Measurements from ENCODE around the gene SDHB. TPM values are rescaled to one million over a fixed set of nuclear protein-coding genes. Genes with fewer than 3 reads are reported as not detected.

Gene SDHB
- total RNA-seq, 2 experiments from 2014 or later: 105 to 106 TPM

DNA sequence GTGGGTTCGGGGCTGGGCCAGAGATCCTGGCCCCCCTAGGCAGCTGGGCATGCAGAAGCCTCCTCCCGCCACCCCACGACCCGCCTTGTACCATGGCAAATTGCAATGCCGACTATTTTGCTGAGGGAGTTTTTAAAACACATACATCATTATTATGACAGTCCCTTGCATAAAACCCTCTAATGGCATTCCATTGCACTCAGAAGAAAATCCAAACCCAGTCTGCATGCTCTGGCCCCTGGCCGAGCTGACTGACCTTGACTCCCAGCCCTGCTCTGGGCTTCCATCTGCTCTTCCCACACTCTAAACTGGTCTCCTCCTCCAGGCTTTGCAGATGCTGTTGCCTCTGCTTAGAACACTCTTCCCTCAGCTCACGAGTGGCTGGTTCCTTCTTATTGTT is 37.4 kb upstream of the SDHB start:
- BruUV-seq (replicated peaks): no TSS peak
- no peaks in the 10 kb centered on the region for H3K9me2 ChIP-seq (ENCODE audit: insufficient read depth, low read length)
- H3K4me1 ChIP-seq (ENCODE audit: insufficient read depth, low read length, poor library complexity, severe bottlenecking): no peaks in the 10 kb centered on the region
- no peaks in the 10 kb centered on the region for H4K20me1 ChIP-seq (ENCODE audit: insufficient read depth, low read length)
- H3K27ac ChIP-seq (ENCODE audit: low read depth, low read length, poor library complexity, severe bottlenecking): no peak overlapping the region
- TF ChIP-seq, protein P1, sequence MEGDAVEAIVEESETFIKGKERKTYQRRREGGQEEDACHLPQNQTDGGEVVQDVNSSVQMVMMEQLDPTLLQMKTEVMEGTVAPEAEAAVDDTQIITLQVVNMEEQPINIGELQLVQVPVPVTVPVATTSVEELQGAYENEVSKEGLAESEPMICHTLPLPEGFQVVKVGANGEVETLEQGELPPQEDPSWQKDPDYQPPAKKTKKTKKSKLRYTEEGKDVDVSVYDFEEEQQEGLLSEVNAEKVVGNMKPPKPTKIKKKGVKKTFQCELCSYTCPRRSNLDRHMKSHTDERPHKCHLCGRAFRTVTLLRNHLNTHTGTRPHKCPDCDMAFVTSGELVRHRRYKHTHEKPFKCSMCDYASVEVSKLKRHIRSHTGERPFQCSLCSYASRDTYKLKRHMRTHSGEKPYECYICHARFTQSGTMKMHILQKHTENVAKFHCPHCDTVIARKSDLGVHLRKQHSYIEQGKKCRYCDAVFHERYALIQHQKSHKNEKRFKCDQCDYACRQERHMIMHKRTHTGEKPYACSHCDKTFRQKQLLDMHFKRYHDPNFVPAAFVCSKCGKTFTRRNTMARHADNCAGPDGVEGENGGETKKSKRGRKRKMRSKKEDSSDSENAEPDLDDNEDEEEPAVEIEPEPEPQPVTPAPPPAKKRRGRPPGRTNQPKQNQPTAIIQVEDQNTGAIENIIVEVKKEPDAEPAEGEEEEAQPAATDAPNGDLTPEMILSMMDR (conservative IDR thresholded peaks at IDR 0.05; ENCODE audit: low read length): no peak
- TF ChIP-seq EZH2phosphoT487 (IDR thresholded peaks at IDR 0.05; ENCODE audit: borderline replicate concordance, low read depth, low read length): no peak
- H3K36me3 ChIP-seq (ENCODE audit: insufficient read depth, low read length): no peaks in the 10 kb centered on the region
- no peaks in the 10 kb centered on the region for H3K9me3 ChIP-seq (ENCODE audit: low read length)
- no peak for DNase-seq (ENCODE audit: low spot score)
- ChIA-PET POLR2A (no interaction called here), CTCF (ENCODE audit: unreplicated experiment) (no interaction called here)
- no peaks in the 10 kb centered on the region for H3K79me2 ChIP-seq (ENCODE audit: insufficient read depth, low read depth, low read length)
- no peak overlapping the region for H3K4me3 ChIP-seq (ENCODE audit: low read depth, low read length, poor library complexity, severe bottlenecking)
- no peak overlapping the region for H2AFZ ChIP-seq (ENCODE audit: low read length)
- H3K4me2 ChIP-seq (ENCODE audit: low read length): no peak overlapping the region
- intact Hi-C loops (cut with micrococcal nuclease; ENCODE audit: unreplicated experiment): no loop called here

DNA sequence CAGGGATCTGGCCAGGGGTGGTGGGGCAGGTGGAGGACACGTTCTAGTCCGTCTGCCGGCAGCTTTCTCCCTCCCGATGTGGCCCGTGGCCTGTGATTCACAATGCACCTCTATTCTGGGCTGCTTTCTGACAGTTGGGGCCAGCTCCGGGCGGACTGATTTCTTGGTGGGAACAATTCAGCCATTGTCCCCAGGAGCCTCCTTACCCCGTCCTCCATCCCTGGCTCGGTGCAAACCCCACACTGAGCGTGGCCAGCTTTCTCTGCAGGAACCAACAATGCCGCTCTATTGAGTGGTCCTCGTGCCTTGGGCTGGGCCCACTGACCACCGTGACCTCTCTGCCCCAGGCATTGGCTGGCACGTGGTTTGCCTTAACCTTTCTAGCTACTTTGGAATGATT is 35.7 kb upstream of the SDHB start:
- H3K9me2 ChIP-seq (ENCODE audit: insufficient read depth, low read length): no peaks in the 10 kb centered on the region
- H2AFZ ChIP-seq (ENCODE audit: low read length): no peak overlapping the region
- H3K4me1 ChIP-seq (ENCODE audit: insufficient read depth, low read length, poor library complexity, severe bottlenecking): no peaks in the 10 kb centered on the region
- H3K27ac ChIP-seq (ENCODE audit: low read depth, low read length, poor library complexity, severe bottlenecking): no peak overlapping the region
- POLR2A ChIA-PET: no interaction called here
- H3K4me3 ChIP-seq (ENCODE audit: low read depth, low read length, poor library complexity, severe bottlenecking): no peak overlapping the region
- TF ChIP-seq, protein P1 (conservative IDR thresholded peaks at IDR 0.05; ENCODE audit: low read length): no peak
- no peak for TF ChIP-seq EZH2phosphoT487 (IDR thresholded peaks at IDR 0.05; ENCODE audit: borderline replicate concordance, low read depth, low read length)
- no peak for DNase-seq (ENCODE audit: low spot score)
- H3K9me3 ChIP-seq (ENCODE audit: low read length): no peaks in the 10 kb centered on the region
- CTCF ChIA-PET (ENCODE audit: unreplicated experiment): interaction anchor here (0.6 kb wide), 1 partner anchor 33 kb away, joined by 3 read pairs; no protein-coding TSS in a partner anchor
- no peaks in the 10 kb centered on the region for H4K20me1 ChIP-seq (ENCODE audit: insufficient read depth, low read length)
- no peaks in the 10 kb centered on the region for H3K36me3 ChIP-seq (ENCODE audit: insufficient read depth, low read length)
- intact Hi-C loops (cut with micrococcal nuclease; ENCODE audit: unreplicated experiment): no loop called here
- H3K4me2 ChIP-seq (ENCODE audit: low read length): no peak overlapping the region
- no TSS peak for BruUV-seq (replicated peaks)
- no peaks in the 10 kb centered on the region for H3K79me2 ChIP-seq (ENCODE audit: insufficient read depth, low read depth, low read length)

DNA sequence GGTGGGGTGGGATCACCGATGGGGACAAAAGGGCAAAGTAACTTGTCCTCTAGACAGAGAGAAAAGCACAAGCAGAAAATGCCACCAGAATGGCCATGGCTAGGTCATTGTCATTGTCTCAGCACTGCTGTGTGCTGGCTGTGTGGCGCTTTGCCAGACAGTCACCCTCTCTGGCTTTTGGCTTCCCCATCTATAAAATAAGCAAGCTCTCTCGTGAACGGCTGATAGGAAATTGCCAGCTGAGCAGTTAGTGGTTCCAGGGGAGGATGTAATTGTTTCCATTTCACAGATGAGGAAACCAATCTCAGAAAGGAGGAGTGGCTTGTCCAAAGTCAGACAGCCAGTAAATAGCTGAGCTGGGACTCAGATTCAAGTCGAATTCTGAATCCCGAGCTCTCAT is 32.9 kb upstream of the SDHB start:
- H3K79me2 ChIP-seq (ENCODE audit: insufficient read depth, low read depth, low read length): no peaks in the 10 kb centered on the region
- no peaks in the 10 kb centered on the region for H3K9me3 ChIP-seq (ENCODE audit: low read length)
- H3K9me2 ChIP-seq (ENCODE audit: insufficient read depth, low read length): no peaks in the 10 kb centered on the region
- no TSS peak for BruUV-seq (replicated peaks)
- H2AFZ ChIP-seq (ENCODE audit: low read length): no peak overlapping the region
- CTCF ChIA-PET (ENCODE audit: unreplicated experiment): no interaction called here
- no peaks in the 10 kb centered on the region for H3K36me3 ChIP-seq (ENCODE audit: insufficient read depth, low read length)
- H3K4me3 ChIP-seq (ENCODE audit: low read depth, low read length, poor library complexity, severe bottlenecking): no peak overlapping the region
- DNase-seq (ENCODE audit: low spot score): no peak
- H3K27ac ChIP-seq (ENCODE audit: low read depth, low read length, poor library complexity, severe bottlenecking): no peak overlapping the region
- H3K4me2 ChIP-seq (ENCODE audit: low read length): no peak overlapping the region
- TF ChIP-seq, protein P1 (conservative IDR thresholded peaks at IDR 0.05; ENCODE audit: low read length): no peak
- TF ChIP-seq EZH2phosphoT487 (IDR thresholded peaks at IDR 0.05; ENCODE audit: borderline replicate concordance, low read depth, low read length): no peak
- intact Hi-C loops (cut with micrococcal nuclease; ENCODE audit: unreplicated experiment): no loop called here
- no peaks in the 10 kb centered on the region for H4K20me1 ChIP-seq (ENCODE audit: insufficient read depth, low read length)
- POLR2A ChIA-PET: no interaction called here
- H3K4me1 ChIP-seq (ENCODE audit: insufficient read depth, low read length, poor library complexity, severe bottlenecking): no peaks in the 10 kb centered on the region
